HL-60 (cell line): ENCODE data around the gene ADIPOR2.

Experiments
- DNase-seq, 2 experiments: peaks; one replicate each; pipeline ENCODE4 v3.0.0-alpha.2; 2010 to 2020; ENCODE audit warnings: low read depth in 1 of 2, low spot score in 1 of 2
- H3K27ac ChIP-seq: fragments of 250-450 bp; sonication (Bioruptor Pico); replicated peaks from 2 replicates; pipeline ENCODE4 v1.5.1; 2020; ENCODE audit warnings: mild to moderate bottlenecking, moderate library complexity
- H3K27me3 ChIP-seq: fragments of 250-450 bp; sonication (Bioruptor Pico); 2 replicates; pipeline ENCODE4 v1.5.1; 2021; ENCODE audit warnings: mild to moderate bottlenecking, moderate library complexity; ENCODE audit not compliant: insufficient read depth, poor library complexity, severe bottlenecking
- H3K4me3 ChIP-seq: replicated peaks from 2 replicates; pipeline ENCODE4 v1.5.1; 2011; ENCODE audit warnings: mild to moderate bottlenecking, control low read depth, low read length; ENCODE audit not compliant: insufficient read depth
- CTCF ChIP-seq: IDR thresholded peaks from one replicate; pipeline ENCODE4 v1.5.1; 2011; ENCODE audit warnings: low read length, control low read depth, inconsistent platforms; ENCODE audit not compliant: insufficient read depth
- GABPA ChIP-seq: IDR thresholded peaks from 2 replicates; pipeline ENCODE4 v1.6.1; 2012; ENCODE audit warnings: low read depth
- POLR2AphosphoS5 ChIP-seq: IDR thresholded peaks from 2 replicates; pipeline ENCODE4 v1.6.1; 2012; ENCODE audit warnings: low read depth
- REST ChIP-seq: IDR thresholded peaks from 2 replicates; pipeline ENCODE4 v1.6.1; 2012; ENCODE audit warnings: low read depth; ENCODE audit not compliant: insufficient replicate concordance
- SPI1 ChIP-seq: IDR thresholded peaks from 2 replicates; pipeline ENCODE4 v1.6.1; 2012; ENCODE audit warnings: low read depth, mild to moderate bottlenecking, borderline replicate concordance

ADIPOR2 gene

GRCh38 chr12:1724250-1724649 is 33.4 kb downstream of the ADIPOR2 start:
- no peak overlapping the region for H3K27ac ChIP-seq
- no peak overlapping the region for H3K4me3 ChIP-seq
- no peak for DNase-seq
- H3K27me3 ChIP-seq: no peaks in the 10 kb centered on the region
- TF ChIP-seq GABPA (no peak), CTCF (no peak), SPI1 (no peak), POLR2AphosphoS5 (no peak), REST (no peak)

GRCh38 chr12:1726753-1727152 is 35.9 kb downstream of the ADIPOR2 start:
- no peaks in the 10 kb centered on the region for H3K27me3 ChIP-seq
- TF ChIP-seq POLR2AphosphoS5 (no peak), SPI1 (no peak), REST (no peak), GABPA (no peak), CTCF (no peak)
- H3K27ac ChIP-seq: no peak overlapping the region
- no peak overlapping the region for H3K4me3 ChIP-seq
- DNase-seq: no peak

DNA sequence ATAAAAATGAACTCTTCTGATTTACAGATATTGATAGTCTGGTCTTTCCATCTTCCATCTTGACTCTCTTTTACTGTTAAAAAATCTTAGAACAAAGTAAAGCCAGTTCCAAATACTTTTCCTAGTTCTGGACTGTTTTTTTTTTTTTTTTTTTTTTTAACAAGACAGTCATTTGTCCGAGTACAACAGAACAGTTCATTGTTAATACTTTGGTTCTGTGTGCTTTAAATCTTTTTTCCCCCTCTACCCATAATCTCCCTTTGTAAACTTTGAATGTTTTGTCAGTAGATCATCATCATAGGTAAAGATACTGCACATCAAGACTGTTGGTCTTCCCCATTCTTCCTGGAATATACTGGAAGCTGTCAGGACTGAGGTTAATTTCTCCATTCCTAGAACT is 38.0 kb downstream of the ADIPOR2 start:
- no peak overlapping the region for H3K4me3 ChIP-seq
- no peaks in the 10 kb centered on the region for H3K27me3 ChIP-seq
- H3K27ac ChIP-seq: no peak overlapping the region
- TF ChIP-seq REST (no peak), POLR2AphosphoS5 (no peak)
- DNase-seq: no peak
